Heart right ventricle (tissue), 16 donors: Measurements from ENCODE around the gene NID1. TPM values are rescaled to one million over a fixed set of nuclear protein-coding genes. Genes with fewer than 3 reads are reported as not detected.

ENCODE experiments used
- ATAC-seq, 8 donors: fragments of 200-7000 bp; cut with Tn5 transposase; one replicate each; pipeline ENCODE4 v1.9.1; 2020; ENCODE audit warnings: mild to moderate bottlenecking in 8 of 8, moderate library complexity in 8 of 8, moderate number of reproducible peaks in 1 of 8
- DNase-seq, 2 donors: peaks; one replicate each; pipeline ENCODE4 v3.0.0-alpha.2; 2020
- H3K27ac ChIP-seq, 10 donors: fragments of 200-600 bp; sonication (generic) in 2 of 10; one replicate each; pipeline versions ENCODE4 v1.5.0 to v1.8.0; 2020 to 2022; ENCODE audit warnings: mild to moderate bottlenecking in 3 of 10
- H3K27me3 ChIP-seq, 7 donors: fragments of 200-600 bp; one replicate each; pipeline ENCODE4 v1.8.0; 2021 to 2022; ENCODE audit warnings: mild to moderate bottlenecking in 2 of 7
- H3K36me3 ChIP-seq, 9 donors: fragments of 200-600 bp; sonication (generic) in 1 of 9; one replicate each; pipeline versions ENCODE4 v1.5.0 to v1.8.0; 2020 to 2022; ENCODE audit warnings: mild to moderate bottlenecking in 2 of 9
- H3K4me1 ChIP-seq, 9 donors: fragments of 200-600 bp; sonication (generic) in 1 of 9; one replicate each; pipeline versions ENCODE4 v1.5.0 to v1.8.0; 2020 to 2022; ENCODE audit warnings: mild to moderate bottlenecking in 4 of 9
- H3K4me3 ChIP-seq, 10 donors: fragments of 200-600 bp; sonication (generic) in 2 of 10; one replicate each; pipeline versions ENCODE4 v1.5.0 to v1.8.0; 2020 to 2022; ENCODE audit warnings: mild to moderate bottlenecking in 7 of 10, moderate library complexity in 2 of 10
- H3K9me3 ChIP-seq, 11 donors: fragments of 200-600 bp in 10 of 11; sonication (generic) in 2 of 11; one replicate each; pipeline versions ENCODE4 v1.5.0 to v1.8.0; 2013 to 2022; ENCODE audit warnings: mild to moderate bottlenecking in 2 of 11, control low read depth in 1 of 11, moderate library complexity in 1 of 11
- WGBS, 2 donors: extraction: QIAGEN DNeasy Blood & Tissue Kit; methylation state at CpG; one replicate each; pipeline ENCODE4 v1.1.7; 2013; ENCODE audit warnings: inconsistent platforms in 1 of 2; 5-methylcytosine and 5-hydroxymethylcytosine counted together
- intact Hi-C, 10 donors: fragments of 100-400 bp; cut with DNase I; formaldehyde crosslinking; loops; one replicate each; pipeline versions ENCODE4 v1.11.1 to v1.14.2; 2022
- polyA plus RNA-seq, 2 donors: library from polyadenylated mRNA; stranded (reverse); fragments of 200-250 nt; gene quantifications; one replicate each; pipeline ENCODE4 v1.2.3, GENCODE V29; 2013
- total RNA-seq, 10 donors: library from RNA; stranded (reverse); fragmentation: NEBNext Ultra II Directional in 3 of 10; extraction: Animal tissue kit (Norgen Biotek cat#: 25700) in 3 of 10; gene quantifications; one replicate each; pipeline versions ENCODE4 v1.2.1 to v1.2.4, GENCODE V29; 2021 to 2023
- TF ChIP-seq, protein P1 (sequence below), 9 donors: fragments of 200-600 bp; sonication (generic) in 2 of 9; IDR thresholded peaks; one replicate each; pipeline versions ENCODE4 v1.5.0 to v1.8.0; 2021 to 2022; ENCODE audit warnings: antibody characterized with exemption in 9 of 9, mild to moderate bottlenecking in 5 of 9, moderate library complexity in 1 of 9
- donor health status: Arrhythmogenic right ventricular cardiomyopathy.
- donor health status: ischemic (EF 13 %, LVEDD 7.1; RV severe dilation, severe dysfunction).
- donor health status: healthy with polysubstance abuse.
- donor health status: DM: no; HTN: yes; CAD: no.
- donor health status: DM: no; HTN: no; CAD: no.
- donor health status: ischemic (EF 25% LVEDD 6.9; RV normal size, moderate dysfunction).
- donor health status: ischemic (EF 25% LVEDD 5.7; RV mildly dilated, moderate dysfunction).
- donor health status: healthy.
- donor health status: DM: yes; HTN: yes; CAD: no.
- donor health status: Ischemic cardiomyopathy.
- donor health status: ischemic (EF 35%, LVEDD 5.7; RV mildly dilated, moderate dysfunction).
- donor health status: nonischemic (EF 11% LVEDD 7.7; RV severe dilation, severe dysfunction).
- donor health status: DM: yes; HTN: yes; CAD: no.
- donor health status: PGD.
- donor health status: ischemic (EF 29% LVEDD 5.4; RV normal size, mild dysfunction).
- donor health status: nonischemic (EF 23%, LVEDD 6.1; RV moderate dilation, normal function).

Gene NID1
- total and polyA plus RNA-seq, 12 donors = 30.2 to 120 (median 44.4) TPM

DNA sequence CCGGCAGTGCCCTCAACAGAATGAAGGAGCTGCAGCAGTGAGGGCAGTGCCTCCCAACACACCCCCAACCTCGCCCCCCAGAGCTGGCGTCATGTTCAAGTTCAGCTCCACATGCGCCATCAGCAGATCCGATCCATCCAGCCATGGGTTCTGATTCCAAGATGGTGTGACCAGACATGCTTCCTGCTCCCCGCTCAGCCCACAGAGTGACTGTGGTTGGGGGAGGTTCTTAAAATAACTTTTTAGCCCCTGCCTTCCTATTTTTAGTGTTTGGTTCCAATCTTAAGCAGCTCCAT is 47.4 kb upstream of the NID1 start:
- H3K4me1 ChIP-seq = peaks cover 0 to 5% (median 0%) of the 10 kb centered on the region in 9 donors
- no peak overlapping the region for H3K27ac ChIP-seq
- no peaks in the 10 kb centered on the region for H3K36me3 ChIP-seq
- intact Hi-C loops = loop anchor here in 4 of 10 donors (5.0 to 10.0 kb wide), 4 partner anchors 173 to 423 kb away; partner anchors contain the start of gene ERO1B (in 2 of the 4)
- WGBS, 2 donors = 89 to 94% methylated on average over 6 of the region's 6 CpGs
- H3K9me3 ChIP-seq = no peaks in the 10 kb centered on the region
- no peaks in the 10 kb centered on the region for H3K27me3 ChIP-seq
- no peak overlapping the region for H3K4me3 ChIP-seq
- ATAC-seq (no peak), DNase-seq (no peak)
- TF ChIP-seq, protein P1, sequence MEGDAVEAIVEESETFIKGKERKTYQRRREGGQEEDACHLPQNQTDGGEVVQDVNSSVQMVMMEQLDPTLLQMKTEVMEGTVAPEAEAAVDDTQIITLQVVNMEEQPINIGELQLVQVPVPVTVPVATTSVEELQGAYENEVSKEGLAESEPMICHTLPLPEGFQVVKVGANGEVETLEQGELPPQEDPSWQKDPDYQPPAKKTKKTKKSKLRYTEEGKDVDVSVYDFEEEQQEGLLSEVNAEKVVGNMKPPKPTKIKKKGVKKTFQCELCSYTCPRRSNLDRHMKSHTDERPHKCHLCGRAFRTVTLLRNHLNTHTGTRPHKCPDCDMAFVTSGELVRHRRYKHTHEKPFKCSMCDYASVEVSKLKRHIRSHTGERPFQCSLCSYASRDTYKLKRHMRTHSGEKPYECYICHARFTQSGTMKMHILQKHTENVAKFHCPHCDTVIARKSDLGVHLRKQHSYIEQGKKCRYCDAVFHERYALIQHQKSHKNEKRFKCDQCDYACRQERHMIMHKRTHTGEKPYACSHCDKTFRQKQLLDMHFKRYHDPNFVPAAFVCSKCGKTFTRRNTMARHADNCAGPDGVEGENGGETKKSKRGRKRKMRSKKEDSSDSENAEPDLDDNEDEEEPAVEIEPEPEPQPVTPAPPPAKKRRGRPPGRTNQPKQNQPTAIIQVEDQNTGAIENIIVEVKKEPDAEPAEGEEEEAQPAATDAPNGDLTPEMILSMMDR (IDR thresholded peaks at IDR 0.05) = no peak

DNA sequence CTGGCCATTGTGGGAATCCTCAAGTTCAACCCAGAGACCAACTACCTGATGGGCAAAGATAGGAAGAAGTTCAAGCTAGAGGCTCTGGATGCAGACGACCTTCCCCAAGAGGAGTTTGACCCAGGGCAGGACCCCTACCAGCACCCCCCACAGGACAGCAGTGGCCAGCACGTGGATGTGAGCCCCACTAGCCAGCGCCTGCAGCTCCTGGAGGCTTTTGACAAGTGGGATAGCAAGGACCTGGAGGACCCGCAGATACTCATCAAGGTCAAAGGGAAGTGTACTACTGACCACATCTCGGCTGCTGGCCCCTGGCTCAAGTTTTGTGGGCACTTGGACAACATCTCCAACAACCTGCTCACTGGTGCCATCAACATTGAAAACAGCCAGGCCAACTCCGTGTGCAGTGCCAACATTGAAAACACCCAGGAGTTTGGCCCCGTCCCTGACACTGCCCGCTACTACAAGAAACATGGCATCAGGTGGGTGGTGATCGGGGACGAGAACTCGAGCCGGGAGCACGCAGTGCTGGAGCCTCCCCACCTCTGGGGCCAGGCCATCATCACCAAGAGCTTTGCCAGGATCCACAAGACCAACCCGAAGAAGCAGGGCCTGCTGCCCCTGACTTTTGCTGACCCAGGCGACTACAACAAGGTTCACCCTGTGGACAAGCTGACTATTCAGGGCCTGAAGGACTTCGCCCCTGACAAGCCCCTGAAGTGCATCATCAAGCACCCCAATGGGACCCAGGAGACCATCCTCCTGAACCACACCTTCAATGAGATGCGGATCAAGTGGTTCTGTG is 46.8 kb upstream of the NID1 start:
- no peak for ATAC-seq
- H3K27me3 ChIP-seq = no peaks in the 10 kb centered on the region
- TF ChIP-seq, protein P1 (IDR thresholded peaks at IDR 0.05) = no peak
- no peak overlapping the region for H3K4me3 ChIP-seq
- no peak for DNase-seq
- 87 to 92% methylated on average over 17 of the region's 17 CpGs for WGBS, 2 donors
- H3K27ac ChIP-seq = no peak overlapping the region
- intact Hi-C loops = loop anchor here in 4 of 10 donors (2.0 to 10.0 kb wide), 5 partner anchors 173 to 423 kb away; partner anchors contain the start of gene ERO1B (in 2 of the 4)
- peaks cover 0 to 5% (median 0%) of the 10 kb centered on the region in 9 donors for H3K4me1 ChIP-seq
- H3K9me3 ChIP-seq = no peaks in the 10 kb centered on the region
- no peaks in the 10 kb centered on the region for H3K36me3 ChIP-seq

DNA sequence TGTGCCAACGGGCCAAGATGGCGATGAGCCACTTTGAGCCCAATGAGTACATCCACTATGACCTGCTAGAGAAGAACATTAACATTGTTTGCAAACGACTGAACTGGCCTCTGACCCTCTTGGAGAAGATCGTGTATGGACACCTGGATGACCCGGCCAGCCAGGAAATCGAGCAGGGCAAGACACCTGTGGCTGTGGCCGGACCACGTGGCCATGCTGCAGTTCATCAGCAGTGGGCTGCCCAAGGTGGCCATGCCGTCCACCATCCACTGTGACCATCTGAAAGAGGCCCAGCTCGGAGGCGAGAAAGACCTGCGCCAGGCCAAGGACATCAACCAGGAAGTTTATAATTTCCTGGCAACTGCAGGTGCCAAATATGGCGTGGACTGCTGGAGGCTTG is 45.2 kb upstream of the NID1 start:
- H3K4me3 ChIP-seq = no peak overlapping the region
- H3K27ac ChIP-seq = no peak overlapping the region
- TF ChIP-seq, protein P1 (IDR thresholded peaks at IDR 0.05) = no peak
- intact Hi-C loops = loop anchor here in 4 of 10 donors (2.0 to 10.0 kb wide), 5 partner anchors 175 to 425 kb away; partner anchors contain the start of gene ERO1B (in 2 of the 4)
- WGBS, 2 donors = 78 to 82% methylated on average over 13 of the region's 13 CpGs
- H3K9me3 ChIP-seq = no peaks in the 10 kb centered on the region
- no peaks in the 10 kb centered on the region for H3K27me3 ChIP-seq
- H3K36me3 ChIP-seq = no peaks in the 10 kb centered on the region
- DNase-seq = no peak
- H3K4me1 ChIP-seq = peaks cover 0 to 5% (median 0%) of the 10 kb centered on the region in 9 donors
- no peak for ATAC-seq

DNA sequence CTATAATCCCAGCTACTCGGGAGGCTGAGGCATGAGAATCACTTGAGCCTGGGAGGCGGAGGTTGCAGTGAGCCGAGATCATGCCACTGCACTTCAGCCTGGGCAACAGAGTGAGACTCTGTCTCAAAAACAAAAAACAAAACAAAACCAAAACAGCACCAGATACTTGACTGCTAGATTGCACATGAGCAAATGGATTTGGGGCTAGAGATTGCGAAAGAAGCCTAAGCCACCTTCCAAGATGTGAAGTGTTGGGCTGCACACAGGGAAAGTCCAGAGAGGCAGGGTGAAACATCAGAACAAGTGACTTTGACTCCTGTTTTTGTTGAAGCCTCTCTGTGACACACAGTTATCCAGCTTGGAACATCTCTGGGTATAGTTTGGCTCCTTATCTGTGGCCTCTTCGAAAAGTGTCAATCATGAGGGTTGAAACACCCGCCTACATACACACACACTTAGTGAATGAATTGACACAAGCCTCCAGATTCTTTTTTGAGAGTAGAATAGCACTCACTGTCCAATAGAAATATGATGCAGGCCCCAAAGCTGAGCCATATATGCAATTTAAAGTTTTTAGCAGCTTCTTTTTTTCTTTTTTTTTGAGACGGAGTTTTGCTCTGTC is 43.2 kb upstream of the NID1 start:
- no peak overlapping the region for H3K27ac ChIP-seq
- no peak overlapping the region for H3K4me3 ChIP-seq
- intact Hi-C loops = loop anchor here in 9 of 10 donors (2.0 to 10.0 kb wide), 11 partner anchors 177 to 757 kb away; partner anchors contain the start of genes ERO1B (in 2 of the 9) and LGALS8 (in 2 of the 9)
- peaks cover 0 to 3% (median 0%) of the 10 kb centered on the region in 9 donors for H3K4me1 ChIP-seq
- 84 to 85% methylated on average over 7 of the region's 7 CpGs for WGBS, 2 donors
- H3K9me3 ChIP-seq = no peaks in the 10 kb centered on the region
- DNase-seq = no peak
- H3K36me3 ChIP-seq = no peaks in the 10 kb centered on the region
- ATAC-seq = no peak
- TF ChIP-seq, protein P1 (IDR thresholded peaks at IDR 0.05) = no peak
- no peaks in the 10 kb centered on the region for H3K27me3 ChIP-seq
